ENCODE results near the gene SHISAL2A.

Gene SHISAL2A

DNA sequence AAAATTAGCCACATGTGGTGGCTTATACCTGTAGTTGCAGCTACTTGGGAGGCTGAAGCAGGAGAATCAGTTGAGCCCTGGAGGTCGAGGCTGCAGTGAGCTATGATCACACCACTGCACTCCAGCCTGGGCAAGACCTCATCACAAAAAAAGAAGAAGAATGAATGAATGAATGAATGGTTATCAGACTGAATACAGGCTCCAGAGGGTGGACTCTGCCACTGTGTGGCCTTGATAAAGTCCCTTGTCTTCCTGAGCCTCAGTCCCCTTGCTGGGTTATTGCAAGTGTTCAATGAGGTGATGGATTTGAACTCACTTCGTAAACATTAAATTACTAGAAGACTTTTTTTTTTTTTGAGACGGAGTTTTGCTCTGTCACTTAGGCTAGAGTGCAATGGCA, 24.7 kb downstream of the SHISAL2A start:
- in situ Hi-C loops (cut with MboI; ENCODE audit: low sequenced_read_pairs), result no loop called here
- no peak for DNase-seq (ENCODE audit: low spot score in 2 of 2)
- Histone ChIP-seq H3K4me1 (peaks cover 4% of the 10 kb centered on the region), H3K27me3 (ENCODE audit: low read depth) (no peaks in the 10 kb centered on the region), H3K4me3 (no peak overlapping the region), H3K9me3 (no peaks in the 10 kb centered on the region), H3K36me3 (replicated peaks) (no peaks in the 10 kb centered on the region)

DNA sequence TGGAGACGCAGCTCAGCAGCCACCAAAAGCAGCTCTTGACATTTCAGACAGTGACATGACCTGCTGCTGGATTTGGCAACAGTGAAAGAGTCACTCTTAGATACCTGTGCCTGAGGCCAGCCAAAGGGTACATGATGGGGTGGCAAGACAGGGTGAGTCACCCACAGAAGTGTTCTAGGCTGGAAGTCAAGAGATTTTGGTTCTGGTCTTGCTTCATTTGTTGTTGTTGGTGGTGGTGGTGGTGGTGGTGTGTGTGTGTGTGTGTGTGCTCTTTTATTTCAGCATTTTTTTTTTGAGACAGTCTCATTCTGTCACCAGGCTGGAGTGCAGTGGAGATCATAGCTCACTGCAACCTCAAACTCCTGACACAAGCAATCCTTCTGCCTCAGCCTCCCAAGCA, 25.8 kb downstream of the SHISAL2A start:
- in situ Hi-C loops (cut with MboI; ENCODE audit: low sequenced_read_pairs), result no loop called here
- no peak for DNase-seq (ENCODE audit: low spot score in 2 of 2)
- no peaks in the 10 kb centered on the region for H3K36me3 ChIP-seq (replicated peaks)
- no peaks in the 10 kb centered on the region for H3K9me3 ChIP-seq
- H3K27me3 ChIP-seq (ENCODE audit: low read depth), result no peaks in the 10 kb centered on the region
- H3K4me1 ChIP-seq, result peaks cover 10% of the 10 kb centered on the region
- no peak overlapping the region for H3K4me3 ChIP-seq

- DNase-seq (ENCODE audit: low spot score in 2 of 2), result no peak
- no peak overlapping the region for H3K4me3 ChIP-seq
- H3K27me3 ChIP-seq (ENCODE audit: low read depth), result no peaks in the 10 kb centered on the region
- H3K4me1 ChIP-seq, result peaks cover 10% of the 10 kb centered on the region
- in situ Hi-C loops (cut with MboI; ENCODE audit: low sequenced_read_pairs), result no loop called here
- H3K36me3 ChIP-seq (replicated peaks), result no peaks in the 10 kb centered on the region
- no peaks in the 10 kb centered on the region for H3K9me3 ChIP-seq
Observed at GRCh38 chr1:52659356-52659755, 26.4 kb downstream of the SHISAL2A start.

DNA sequence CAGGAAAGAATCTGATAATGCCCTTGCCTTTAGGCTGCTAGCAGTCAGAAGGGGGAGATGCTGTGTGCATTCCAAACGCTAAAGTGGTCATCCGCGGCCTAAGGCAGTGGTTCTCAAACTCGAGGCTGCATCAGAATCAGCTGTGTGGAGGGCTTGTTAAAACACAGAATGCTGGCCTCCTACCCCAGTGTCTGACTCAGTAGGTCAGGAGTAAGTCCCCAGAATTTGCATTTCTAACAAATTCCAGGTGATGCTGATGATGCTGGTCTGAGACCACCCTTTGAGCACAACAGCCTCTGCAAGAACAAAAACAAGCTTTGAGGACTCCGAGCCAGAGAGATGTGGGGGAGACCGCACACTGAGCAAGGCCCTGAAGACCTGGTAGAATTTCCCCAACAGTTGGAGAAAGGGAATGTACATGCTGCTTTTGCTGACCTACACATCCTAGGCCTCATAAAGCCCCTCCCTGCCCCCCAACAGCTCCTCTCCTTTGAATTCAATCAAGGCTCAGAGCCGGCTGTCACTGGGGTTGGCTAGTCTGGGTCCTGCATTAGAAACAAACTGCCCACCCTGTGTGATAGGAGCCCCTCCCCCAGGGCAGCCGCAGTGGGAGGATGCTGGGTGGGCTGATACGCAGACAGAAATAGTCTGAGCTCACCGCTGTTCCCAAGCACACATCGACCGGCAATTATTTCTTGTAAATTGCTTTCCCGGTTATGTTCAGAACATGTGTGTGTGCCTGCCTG, 27.1 kb downstream of the SHISAL2A start:
- Histone ChIP-seq H3K4me1 (peaks cover 10% of the 10 kb centered on the region), H3K9me3 (no peaks in the 10 kb centered on the region), H3K4me3 (no peak overlapping the region), H3K36me3 (replicated peaks) (no peaks in the 10 kb centered on the region), H3K27me3 (ENCODE audit: low read depth) (no peaks in the 10 kb centered on the region)
- DNase-seq (ENCODE audit: low spot score in 2 of 2), result no peak
- in situ Hi-C loops (cut with MboI; ENCODE audit: low sequenced_read_pairs), result no loop called here

DNA sequence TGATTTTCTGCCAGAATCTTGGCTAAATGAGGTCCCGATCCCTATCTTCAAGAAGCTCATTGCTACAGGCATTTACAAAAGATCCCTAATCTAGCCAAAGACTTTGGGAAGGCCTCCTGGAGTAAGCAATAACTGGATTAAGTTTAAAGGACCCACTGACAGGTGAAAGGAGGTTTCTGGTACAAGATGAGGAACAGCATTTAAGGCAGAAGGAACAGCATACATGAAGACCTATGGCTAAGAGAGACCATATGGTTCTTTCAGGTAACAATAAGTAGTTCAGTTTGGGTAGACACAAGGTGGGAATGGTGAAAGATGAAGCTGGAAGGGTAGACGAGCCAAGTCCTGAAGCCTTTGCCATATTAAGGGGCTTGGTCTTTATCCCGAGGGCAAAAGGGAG, 27.8 kb downstream of the SHISAL2A start:
- Histone ChIP-seq H3K9me3 (no peaks in the 10 kb centered on the region), H3K27me3 (ENCODE audit: low read depth) (no peaks in the 10 kb centered on the region), H3K4me3 (no peak overlapping the region), H3K4me1 (peaks cover 10% of the 10 kb centered on the region), H3K36me3 (replicated peaks) (no peaks in the 10 kb centered on the region)
- in situ Hi-C loops (cut with MboI; ENCODE audit: low sequenced_read_pairs), result no loop called here
- DNase-seq (ENCODE audit: low spot score in 2 of 2), result no peak

- no peaks in the 10 kb centered on the region for H3K9me3 ChIP-seq
- H3K4me3 ChIP-seq, result peak overlapping the region; percentile 0; the same call in 1 of the 2 replicates
- H3K36me3 ChIP-seq (replicated peaks), result no peaks in the 10 kb centered on the region
- peak; percentile 87 to 96 for DNase-seq (ENCODE audit: low spot score in 2 of 2)
- peaks cover 10% of the 10 kb centered on the region for H3K4me1 ChIP-seq
- in situ Hi-C loops (cut with MboI; ENCODE audit: low sequenced_read_pairs), result no loop called here
- H3K27me3 ChIP-seq (ENCODE audit: low read depth), result no peaks in the 10 kb centered on the region
Observed at GRCh38 chr1:52662645-52663313, 29.8 kb downstream of the SHISAL2A start.

DNA sequence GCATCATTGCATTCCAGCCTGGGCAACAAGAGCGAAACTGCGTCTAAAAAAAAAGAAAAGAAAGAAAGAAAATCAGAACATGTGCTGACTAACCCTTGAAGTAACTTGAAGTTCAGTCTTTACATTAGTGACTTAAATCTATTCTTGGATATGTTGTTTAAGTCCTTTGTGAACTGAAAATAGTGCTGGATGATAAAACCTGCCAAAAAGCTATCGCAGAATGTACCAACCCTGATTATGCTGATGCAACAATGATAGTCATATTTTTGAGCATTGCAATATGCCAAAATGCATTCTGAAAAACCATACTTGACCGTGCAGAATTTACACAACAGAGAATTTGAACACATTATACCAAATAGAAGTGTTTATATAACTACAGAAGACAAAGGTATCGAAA, 30.7 kb downstream of the SHISAL2A start:
- Histone ChIP-seq H3K4me1 (peaks cover 10% of the 10 kb centered on the region), H3K36me3 (replicated peaks) (no peaks in the 10 kb centered on the region), H3K27me3 (ENCODE audit: low read depth) (no peaks in the 10 kb centered on the region), H3K9me3 (no peaks in the 10 kb centered on the region), H3K4me3 (no peak overlapping the region)
- in situ Hi-C loops (cut with MboI; ENCODE audit: low sequenced_read_pairs), result no loop called here
- DNase-seq (ENCODE audit: low spot score in 2 of 2), result no peak

GRCh38 chr1:52665006-52665941, 32.3 kb downstream of the SHISAL2A start:
- no peaks in the 10 kb centered on the region for H3K36me3 ChIP-seq (replicated peaks)
- no peak overlapping the region for H3K4me3 ChIP-seq
- no peaks in the 10 kb centered on the region for H3K27me3 ChIP-seq (ENCODE audit: low read depth)
- H3K4me1 ChIP-seq, result peaks cover 10% of the 10 kb centered on the region
- no peak for DNase-seq (ENCODE audit: low spot score in 2 of 2)
- no peaks in the 10 kb centered on the region for H3K9me3 ChIP-seq
- in situ Hi-C loops (cut with MboI; ENCODE audit: low sequenced_read_pairs), result no loop called here

DNA sequence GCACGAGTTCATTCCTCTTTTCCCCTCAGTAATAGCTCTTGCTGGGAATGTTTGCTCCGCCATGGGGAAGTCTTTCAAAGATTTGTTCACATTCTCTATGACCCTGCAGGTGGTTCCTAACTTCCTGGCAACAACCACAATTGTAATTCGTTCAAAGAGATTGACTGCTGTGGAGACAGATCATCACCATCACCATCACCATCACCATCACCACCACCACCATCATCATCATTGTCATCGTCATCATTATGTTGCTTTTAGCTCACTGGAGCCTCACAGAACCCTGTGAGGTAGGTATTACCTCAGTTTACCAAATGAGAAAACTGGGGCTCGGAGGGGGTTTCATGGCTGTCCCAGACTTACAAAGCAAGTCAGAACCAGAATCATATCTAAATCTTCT, 34.3 kb downstream of the SHISAL2A start:
- DNase-seq (ENCODE audit: low spot score in 2 of 2), result no peak
- no peaks in the 10 kb centered on the region for H3K36me3 ChIP-seq (replicated peaks)
- H3K4me3 ChIP-seq, result no peak overlapping the region
- H3K4me1 ChIP-seq, result peaks cover 7% of the 10 kb centered on the region
- no peaks in the 10 kb centered on the region for H3K27me3 ChIP-seq (ENCODE audit: low read depth)
- H3K9me3 ChIP-seq, result no peaks in the 10 kb centered on the region
- in situ Hi-C loops (cut with MboI; ENCODE audit: low sequenced_read_pairs), result no loop called here

GRCh38 chr1:52667984-52668383, 35.0 kb downstream of the SHISAL2A start:
- Histone ChIP-seq H3K9me3 (no peaks in the 10 kb centered on the region), H3K4me3 (no peak overlapping the region), H3K27me3 (ENCODE audit: low read depth) (no peaks in the 10 kb centered on the region), H3K36me3 (replicated peaks) (no peaks in the 10 kb centered on the region), H3K4me1 (peaks cover 3% of the 10 kb centered on the region)
- in situ Hi-C loops (cut with MboI; ENCODE audit: low sequenced_read_pairs), result no loop called here
- DNase-seq (ENCODE audit: low spot score in 2 of 2), result no peak

GRCh38 chr1:52668711-52669110, 35.7 kb downstream of the SHISAL2A start:
- no peaks in the 10 kb centered on the region for H3K4me1 ChIP-seq
- DNase-seq (ENCODE audit: low spot score in 2 of 2), result no peak
- in situ Hi-C loops (cut with MboI; ENCODE audit: low sequenced_read_pairs), result no loop called here

DNA sequence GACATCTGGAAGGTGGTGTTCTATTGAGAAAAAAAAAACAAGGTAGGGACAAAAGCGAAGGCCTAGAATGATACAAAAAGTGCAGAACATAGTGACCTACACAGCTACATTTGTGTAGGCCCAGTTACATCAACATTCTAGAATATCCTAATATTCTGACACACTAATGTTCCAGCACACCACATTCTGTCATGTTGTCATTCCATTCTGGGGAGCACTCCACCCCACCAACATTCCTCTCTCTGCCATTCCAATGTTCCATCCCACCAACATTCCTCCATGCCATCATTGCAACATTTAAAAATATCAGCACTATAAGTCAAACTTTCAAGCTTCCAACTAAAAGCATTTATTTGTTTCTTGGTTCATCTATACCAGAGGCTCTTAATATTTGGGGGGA, 36.7 kb downstream of the SHISAL2A start:
- in situ Hi-C loops (cut with MboI; ENCODE audit: low sequenced_read_pairs), result no loop called here
- no peak overlapping the region for H3K4me3 ChIP-seq
- H3K9me3 ChIP-seq, result no peaks in the 10 kb centered on the region
- no peaks in the 10 kb centered on the region for H3K27me3 ChIP-seq (ENCODE audit: low read depth)
- H3K4me1 ChIP-seq, result no peaks in the 10 kb centered on the region
- H3K36me3 ChIP-seq (replicated peaks), result no peaks in the 10 kb centered on the region
- DNase-seq (ENCODE audit: low spot score in 2 of 2), result no peak

More at GRCh38 chr1:52668711-52669110, 35.7 kb downstream of the SHISAL2A start:
- H3K9me3 ChIP-seq, result no peaks in the 10 kb centered on the region
- H3K4me3 ChIP-seq, result no peak overlapping the region
- no peaks in the 10 kb centered on the region for H3K36me3 ChIP-seq (replicated peaks)
- no peaks in the 10 kb centered on the region for H3K27me3 ChIP-seq (ENCODE audit: low read depth)

GRCh38 chr1:52670604-52671003, 37.6 kb downstream of the SHISAL2A start:
- Histone ChIP-seq H3K27me3 (ENCODE audit: low read depth) (no peaks in the 10 kb centered on the region), H3K36me3 (replicated peaks) (no peaks in the 10 kb centered on the region), H3K9me3 (no peaks in the 10 kb centered on the region), H3K4me1 (no peaks in the 10 kb centered on the region), H3K4me3 (no peak overlapping the region)
- DNase-seq (ENCODE audit: low spot score in 2 of 2), result no peak
- in situ Hi-C loops (cut with MboI; ENCODE audit: low sequenced_read_pairs), result no loop called here

- DNase-seq (ENCODE audit: low spot score in 2 of 2), result no peak
- in situ Hi-C loops (cut with MboI; ENCODE audit: low sequenced_read_pairs), result no loop called here
- no peak overlapping the region for H3K4me3 ChIP-seq
- H3K4me1 ChIP-seq, result no peaks in the 10 kb centered on the region
- H3K27me3 ChIP-seq (ENCODE audit: low read depth), result no peaks in the 10 kb centered on the region
- no peaks in the 10 kb centered on the region for H3K36me3 ChIP-seq (replicated peaks)
- H3K9me3 ChIP-seq, result no peaks in the 10 kb centered on the region
Observed at GRCh38 chr1:52672946-52673345, 40.0 kb downstream of the SHISAL2A start.
